GM12872 (cell line): ENCODE data around the gene DPF1.
A peak's percentile ranks its signal among the peaks of the same experiment; 100 is the strongest.

Source experiments
- CTCF ChIP-seq: IDR thresholded peaks from 3 replicates; pipeline ENCODE4 v1.5.1; 2011; ENCODE audit warnings: low read depth, mild to moderate bottlenecking, low read length, moderate library complexity; ENCODE audit not compliant: insufficient read depth

Gene DPF1

GRCh38 chr19:38224014-38224862 is at the start of gene DPF1:
DPF1 (minus strand) TSS chr19:38224222; CDS start chr19:38224142, 80 bp downstream.
- TF ChIP-seq CTCF, result peak; percentile 52

GRCh38 chr19:38273499-38273898 is 49.5 kb upstream of the DPF1 start:
- no peak for TF ChIP-seq CTCF

GRCh38 chr19:38270587-38271167 is 46.7 kb upstream of the DPF1 start:
- TF ChIP-seq CTCF, result no peak

GRCh38 chr19:38268539-38268938 is 44.5 kb upstream of the DPF1 start:
- TF ChIP-seq CTCF, result no peak

- no peak for TF ChIP-seq CTCF
These were observed 43.9 kb upstream of the DPF1 start for GRCh38 chr19:38267761-38268483.

- no peak for TF ChIP-seq CTCF
These were observed 43.1 kb upstream of the DPF1 start for GRCh38 chr19:38266981-38267597.

- no peak for TF ChIP-seq CTCF
These were observed 42.0 kb upstream of the DPF1 start for GRCh38 chr19:38265921-38266429.
